Inflammatory macrophage treated with lipopolysaccharide for 4 hours (primary cell): ENCODE data around the gene ASB5.
"Not testable (repeated sequence)": the region's sequence is repeated elsewhere in the genome, so short reads cannot be mapped to it uniquely, and the experiment has no call there.

Source experiments
- DNase-seq: peaks from one replicate; pipeline ENCODE4 v3.0.0-alpha.2; 2020

Gene ASB5

DNA sequence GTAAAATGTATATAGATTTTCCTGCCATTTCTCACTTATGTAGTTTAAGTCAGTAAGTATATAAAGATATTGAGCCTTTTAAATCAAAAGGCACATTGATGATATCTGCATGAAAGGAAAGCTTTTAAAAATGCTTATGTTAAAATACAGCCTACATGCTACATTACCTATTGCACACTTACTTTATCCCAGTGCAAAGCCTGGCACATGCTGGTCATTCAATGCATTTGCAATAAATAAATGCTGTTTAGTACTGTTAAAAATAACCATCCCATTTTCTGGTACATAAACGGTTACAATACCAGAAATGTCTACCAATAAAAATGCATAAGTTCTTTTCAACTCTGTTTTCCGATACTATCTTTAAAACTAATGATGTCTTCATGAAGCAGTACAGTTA lies 51.5 kb downstream of the ASB5 start:
- DNase-seq = no peak

DNA sequence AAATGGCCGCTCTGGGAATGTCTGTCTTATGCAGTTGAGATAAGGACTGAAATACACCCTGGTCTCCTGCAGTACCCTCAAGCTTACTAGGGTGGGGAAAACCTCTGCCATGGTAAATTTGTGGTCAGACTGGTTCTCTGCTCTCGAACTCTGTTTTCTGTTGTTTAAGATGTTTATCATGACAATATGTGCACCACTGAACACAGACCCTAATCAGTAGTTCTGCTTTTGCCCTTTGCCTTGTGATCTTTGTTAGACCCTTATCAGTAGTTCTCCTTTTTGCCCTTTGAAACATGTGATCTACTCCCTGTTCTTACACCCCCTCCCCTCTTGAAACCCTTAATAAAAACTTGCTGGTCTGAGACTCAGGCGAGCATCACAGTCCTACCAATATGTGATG lies 56.7 kb downstream of the ASB5 start:
- not testable (repeated sequence) for DNase-seq

DNA sequence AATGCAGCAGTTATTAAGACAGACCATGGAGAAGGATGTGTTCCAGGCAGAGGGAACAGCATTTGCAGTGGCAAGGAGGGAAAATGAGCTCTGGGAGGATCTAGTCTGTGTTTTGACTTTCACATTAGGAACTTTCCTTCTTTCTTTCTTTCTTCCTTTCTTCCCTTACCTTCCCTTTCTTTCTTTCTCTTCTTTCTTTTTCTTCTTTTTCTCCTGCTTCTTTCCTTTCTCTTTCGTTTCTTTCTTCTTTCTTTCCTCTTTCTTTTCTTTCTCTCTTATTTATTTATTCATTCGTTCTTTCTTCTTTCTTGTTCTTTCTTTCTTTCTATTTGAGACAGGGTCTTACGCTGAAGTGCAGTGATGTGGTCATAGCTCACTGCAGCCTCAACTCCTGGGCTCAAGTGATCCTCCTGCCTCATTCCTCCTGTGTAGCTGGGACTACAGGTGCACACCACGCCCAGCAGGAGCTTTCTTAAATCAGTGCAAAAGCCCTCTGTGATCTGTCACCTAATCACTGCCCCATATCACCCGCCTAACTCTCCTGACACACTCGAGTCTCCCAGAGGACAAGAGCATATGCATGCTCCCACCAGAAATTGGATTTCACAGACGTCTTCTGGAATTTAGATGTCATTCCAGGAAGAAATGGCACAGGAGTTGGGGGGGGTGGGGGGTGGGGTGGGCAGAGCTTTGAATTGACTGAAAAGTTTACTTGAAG lies 58.3 kb downstream of the ASB5 start:
- no peak for DNase-seq

DNA sequence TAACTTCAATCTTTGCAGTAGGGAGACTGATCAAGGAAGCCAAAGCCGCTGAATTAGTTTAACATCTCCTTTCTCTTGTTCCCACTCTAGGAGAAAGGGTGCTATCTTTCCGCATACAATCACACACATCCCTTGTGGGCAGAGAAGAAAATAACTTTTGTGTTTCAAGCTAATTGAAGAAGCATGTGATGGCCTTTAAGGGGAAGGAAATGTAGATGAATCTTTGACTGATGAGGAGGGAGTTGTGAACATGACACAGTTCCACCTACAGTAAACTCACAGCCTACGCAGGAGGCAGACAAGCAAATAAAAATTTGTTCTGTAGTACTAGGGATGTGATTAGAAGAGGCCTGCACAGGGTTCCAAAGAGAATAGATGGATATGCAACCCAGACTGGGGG lies 58.9 kb downstream of the ASB5 start:
- DNase-seq = no peak

DNA sequence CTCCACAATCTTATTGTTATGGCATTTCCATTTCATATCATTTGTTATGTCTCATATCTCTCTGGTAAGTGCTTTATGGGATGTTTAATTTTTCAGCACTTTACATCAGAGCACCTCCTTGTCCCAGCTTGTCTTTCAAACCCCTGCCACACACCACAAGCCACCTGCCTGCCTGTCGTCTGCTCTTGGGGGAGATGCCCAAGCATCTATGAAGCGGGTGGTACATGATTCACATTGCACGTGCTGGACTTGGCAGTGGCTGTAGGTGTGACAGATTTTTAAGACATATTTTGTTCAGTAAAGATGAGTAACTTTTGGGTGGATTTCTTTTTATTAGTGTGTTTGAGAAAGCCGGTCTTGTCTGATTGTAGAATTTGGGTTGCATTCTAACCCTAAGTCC lies 59.5 kb downstream of the ASB5 start:
- no peak for DNase-seq

DNA sequence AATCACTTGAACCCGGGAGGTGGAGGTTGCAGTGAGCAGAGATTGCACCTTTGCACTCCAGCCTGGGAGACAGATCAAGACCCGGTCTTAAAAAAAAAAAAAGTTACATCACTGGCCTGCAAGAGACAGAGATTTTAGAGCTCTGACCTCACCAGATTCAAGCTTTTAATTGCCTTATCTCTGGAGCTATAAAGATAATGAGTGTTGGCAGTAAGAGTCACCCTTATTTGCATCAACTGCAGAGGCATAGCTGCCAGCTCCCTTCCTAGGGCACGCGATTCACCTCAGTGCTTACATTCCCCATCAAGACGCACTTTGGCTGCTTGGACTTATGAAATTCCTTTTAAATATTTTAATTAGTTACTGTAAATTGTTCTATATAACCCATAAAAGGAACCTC lies 61.2 kb downstream of the ASB5 start:
- DNase-seq = no peak

DNA sequence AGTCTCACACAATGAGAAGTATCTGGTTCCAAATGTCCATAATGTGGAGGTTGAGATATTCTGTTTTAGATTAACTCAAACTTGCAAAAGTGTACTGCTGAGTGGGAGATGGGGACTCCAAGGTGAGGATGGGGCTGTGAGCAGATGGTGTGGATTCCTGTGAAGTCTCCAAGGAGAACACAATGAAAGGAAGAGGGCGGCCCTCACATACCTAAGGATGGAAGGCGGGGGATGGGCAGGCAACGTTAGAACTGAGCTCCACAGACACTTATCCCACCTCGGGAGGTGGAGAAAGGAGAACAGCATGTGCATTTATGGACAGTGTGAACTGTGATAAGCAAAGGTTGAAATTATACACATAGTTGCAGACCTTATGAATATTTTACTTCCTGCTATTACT lies 63.7 kb downstream of the ASB5 start:
- DNase-seq = no peak

DNA sequence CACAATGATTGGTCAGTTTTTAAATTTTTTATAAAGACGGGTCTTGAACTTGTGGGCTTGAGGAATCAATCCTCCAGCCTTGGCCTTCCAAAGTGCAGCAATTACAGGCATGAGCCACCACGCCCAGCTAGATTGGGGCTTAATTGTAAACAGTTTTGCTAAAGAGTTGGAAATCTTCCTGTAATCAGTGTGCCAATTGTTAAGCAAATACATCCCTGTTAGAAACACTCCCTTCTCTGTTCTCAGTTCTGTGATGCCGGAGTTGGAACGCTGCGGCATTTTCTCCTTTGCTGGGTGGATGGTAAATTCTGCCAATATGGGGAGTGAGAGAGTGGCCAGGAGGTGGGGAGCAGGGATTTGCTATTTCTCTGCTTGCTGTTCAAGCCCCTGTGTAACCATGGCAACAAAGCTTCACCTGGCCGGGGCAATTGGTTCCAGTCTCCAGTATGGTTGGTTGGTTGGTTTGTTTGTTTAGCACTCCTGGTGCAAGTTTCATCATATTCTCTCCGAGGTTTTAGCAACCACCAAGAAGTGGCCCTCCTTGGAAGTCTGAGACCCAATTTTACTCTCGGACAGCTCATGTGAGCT lies 70.6 kb downstream of the ASB5 start:
- DNase-seq = no peak

DNA sequence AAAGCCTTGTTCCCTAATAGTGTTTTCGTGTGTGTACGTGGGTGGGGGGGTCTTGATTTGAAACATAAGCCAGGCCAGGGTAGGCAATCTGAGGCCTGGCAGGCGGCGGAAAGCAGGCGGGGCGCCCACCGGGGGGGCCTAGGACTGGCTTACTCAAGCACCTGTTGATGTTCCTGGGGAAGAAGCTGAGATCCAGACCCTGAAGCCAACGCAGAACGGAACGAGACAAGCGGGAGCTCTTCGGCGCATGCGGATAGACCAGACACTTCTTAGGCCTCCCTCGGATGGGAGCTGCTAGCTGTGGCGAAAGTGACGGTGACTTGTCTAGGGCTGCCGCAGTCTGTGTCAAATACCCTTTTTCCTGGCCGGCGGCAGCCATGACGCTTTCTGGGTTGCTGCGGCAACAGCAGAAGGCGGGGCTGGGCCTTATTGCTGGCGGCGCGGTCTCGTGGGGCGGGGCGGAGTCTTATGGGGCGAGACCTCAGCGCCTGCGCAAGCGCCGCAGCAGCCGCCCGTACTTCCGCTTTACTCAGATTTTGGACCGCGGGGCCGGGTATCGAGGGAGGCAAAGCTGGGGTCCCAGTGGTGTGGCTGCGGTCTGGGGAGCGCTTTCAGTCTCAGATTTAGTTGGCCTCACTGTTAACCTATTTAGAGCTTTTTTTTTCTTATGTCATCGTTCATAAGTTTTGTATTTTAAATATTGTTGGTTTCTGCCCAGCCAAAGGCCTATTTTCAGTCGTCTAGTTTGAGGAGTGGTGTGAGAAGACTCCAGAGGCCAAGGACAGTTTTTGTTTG lies 73.6 kb downstream of the ASB5 start, which contains the start of gene SPATA4:
TSS of gene SPATA4 (minus strand) at position 402 of the 795 bp plus-strand sequence. CDS start at position 379, 23 bp downstream.
- peak; percentile 95 for DNase-seq

DNA sequence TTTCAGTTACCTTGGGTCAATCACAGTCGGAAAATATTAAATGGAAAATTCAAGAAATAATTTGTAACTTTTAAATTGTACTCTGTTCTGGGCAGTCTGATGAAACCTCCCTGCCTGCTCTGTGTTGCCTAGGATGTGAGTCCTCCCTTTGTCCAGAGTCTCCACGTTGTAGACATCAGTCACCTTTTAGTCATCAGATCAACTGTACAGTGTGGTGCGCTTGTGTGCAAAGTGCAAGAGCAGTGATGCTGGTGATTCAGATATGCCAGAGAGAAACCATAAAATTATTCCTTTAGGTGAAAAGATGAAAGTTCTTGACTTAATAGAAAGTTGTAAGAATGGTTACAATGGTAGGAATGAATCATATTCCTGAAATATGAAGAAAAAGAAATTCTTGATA lies 75.1 kb downstream of the ASB5 start:
- no peak for DNase-seq

DNA sequence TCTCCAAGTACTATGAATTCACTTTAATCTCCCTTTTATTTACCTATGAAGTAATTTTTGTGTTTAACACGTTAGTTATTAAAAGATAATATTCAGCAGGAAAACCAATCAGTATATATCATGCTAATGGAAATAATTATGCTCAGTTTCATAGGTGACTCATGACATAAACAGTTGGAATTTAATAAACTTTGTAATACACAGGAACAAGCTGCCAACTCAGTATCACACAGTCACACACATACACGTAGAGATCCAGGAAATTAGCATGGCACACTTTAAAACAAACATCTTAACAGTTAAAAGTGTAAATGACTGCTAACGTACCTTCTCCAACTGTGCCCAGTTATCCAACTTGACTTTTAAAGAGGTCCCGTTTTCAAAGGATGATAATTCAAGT lies 75.9 kb downstream of the ASB5 start:
- DNase-seq = no peak

DNA sequence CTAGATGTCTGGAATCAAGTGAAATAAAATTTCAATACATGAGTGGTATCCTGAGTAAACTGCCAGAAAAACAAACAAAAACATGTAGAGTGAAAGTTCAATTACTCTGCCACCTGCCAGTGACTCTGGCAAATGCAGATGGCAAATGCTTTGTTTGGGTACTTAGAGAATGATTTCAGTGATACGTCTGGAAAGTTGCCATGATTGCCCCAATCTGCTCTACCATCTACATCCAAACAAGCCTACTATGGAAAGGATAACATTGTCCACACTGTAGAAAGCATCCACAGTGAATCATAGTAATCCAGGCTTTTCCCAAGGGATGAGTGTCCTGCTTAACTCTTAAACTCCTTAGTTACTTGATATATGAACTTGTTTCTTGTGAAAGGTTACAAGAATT lies 77.0 kb downstream of the ASB5 start:
- no peak for DNase-seq

DNA sequence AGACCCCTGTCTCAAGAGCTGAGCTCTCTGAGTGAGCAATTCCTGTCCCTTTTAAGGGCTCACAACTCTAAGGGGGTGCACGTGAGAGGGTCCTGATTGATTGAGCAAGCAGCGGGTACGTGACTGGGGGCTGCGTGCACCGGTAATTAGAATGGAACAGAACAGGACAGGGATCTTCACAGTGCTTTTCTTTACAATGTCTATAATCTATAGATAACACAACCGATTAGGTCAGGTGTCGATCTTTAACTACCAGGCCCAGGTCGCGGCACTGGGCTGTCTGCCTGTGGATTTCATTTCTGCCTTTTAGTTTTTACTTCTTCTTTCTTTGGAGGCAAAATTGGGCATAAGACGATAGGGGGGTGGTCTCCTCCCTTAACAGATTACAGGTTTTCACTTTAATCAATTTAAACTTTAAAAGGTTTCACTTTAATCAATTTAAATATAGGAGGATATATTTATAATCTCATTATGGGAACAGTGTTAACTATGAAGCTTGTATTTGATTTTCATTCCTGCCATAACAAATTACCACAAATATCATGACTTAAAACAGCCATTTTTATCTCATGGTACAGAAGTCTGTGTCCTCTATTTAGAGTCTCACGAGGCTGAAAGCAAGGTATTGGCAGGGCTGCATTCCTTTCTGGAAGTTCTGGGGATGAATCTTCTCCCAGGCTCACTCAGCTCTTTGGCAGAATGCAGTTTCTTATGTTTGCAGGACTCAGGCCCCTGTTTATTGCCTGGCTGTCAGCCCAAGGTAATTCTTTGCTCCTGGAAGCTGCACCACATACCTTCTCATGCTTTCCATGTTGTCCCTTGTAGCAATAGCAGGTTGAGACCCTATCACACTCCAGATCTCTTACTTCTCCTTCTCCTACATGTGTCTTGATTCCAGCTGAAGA lies 78.9 kb downstream of the ASB5 start:
- no peak for DNase-seq

DNA sequence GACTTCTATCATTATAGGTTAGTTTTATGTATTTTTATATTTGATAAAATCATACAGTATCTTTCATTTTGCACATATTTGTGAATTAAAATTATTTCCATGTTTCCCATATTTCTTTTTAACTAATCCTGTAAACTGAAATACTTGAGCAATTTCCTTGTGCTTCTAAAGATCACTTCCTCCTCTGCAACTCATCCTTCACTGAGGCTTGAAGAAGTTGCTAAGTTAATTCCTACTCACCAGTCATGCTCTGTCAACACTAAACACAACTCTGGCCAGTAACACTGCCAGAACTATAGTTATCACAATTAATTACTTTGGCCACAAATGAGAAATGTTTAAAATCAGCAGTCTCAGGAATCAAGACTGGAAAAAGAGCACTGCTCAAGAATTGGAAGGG lies 80.4 kb downstream of the ASB5 start:
- DNase-seq = peak; percentile 39

DNA sequence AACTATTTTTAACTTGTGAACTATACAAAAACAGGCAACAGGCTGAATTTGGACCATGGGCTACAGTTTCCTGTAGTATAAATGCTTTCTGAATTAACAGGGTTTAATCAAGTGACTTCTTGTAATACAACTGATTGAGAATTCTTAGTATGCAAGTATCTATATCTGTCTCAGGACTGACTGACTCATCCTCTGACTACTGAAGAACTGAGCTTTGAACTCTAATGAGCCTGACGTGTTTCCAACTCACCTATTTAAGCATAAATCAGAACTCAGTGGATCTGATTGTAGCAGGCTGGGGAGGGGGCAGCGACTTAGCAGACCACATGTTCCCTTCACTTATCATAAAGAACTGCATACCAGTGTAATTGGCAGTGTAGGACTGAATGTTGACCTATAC lies 81.4 kb downstream of the ASB5 start:
- no peak for DNase-seq

DNA sequence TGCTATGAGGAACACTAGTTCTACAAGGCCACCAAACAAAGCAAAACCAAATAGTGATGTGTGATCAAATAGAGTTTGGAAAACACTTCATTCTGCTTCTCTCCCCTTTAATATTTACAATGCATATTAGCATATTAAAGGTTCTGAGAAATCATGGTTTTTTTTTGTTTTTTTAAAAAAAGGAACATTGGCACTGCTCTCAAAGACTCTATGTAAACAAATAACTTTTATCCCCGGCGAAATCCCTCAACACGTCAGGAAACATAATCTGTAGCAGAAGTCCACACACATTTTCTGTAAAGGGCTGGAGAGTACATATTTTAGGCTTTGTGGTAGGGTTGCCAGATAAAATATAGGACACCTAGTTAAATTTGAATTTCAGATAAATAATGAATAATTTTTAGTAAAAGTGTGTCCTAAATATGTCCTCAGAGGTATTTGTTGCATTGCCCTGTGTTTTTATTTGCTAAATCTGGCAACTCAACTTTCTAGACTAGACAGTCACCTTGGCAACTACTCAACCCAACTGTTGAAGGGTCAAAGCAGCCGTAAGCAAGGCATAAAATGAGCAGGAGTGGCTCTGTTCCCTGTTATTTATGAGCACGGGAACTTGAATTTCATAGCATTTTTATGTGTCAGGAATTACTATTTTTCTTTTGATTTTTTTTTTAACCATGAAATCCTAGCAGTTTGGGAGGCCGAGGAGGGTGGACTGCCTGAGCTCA lies 82.2 kb downstream of the ASB5 start:
- DNase-seq = no peak

DNA sequence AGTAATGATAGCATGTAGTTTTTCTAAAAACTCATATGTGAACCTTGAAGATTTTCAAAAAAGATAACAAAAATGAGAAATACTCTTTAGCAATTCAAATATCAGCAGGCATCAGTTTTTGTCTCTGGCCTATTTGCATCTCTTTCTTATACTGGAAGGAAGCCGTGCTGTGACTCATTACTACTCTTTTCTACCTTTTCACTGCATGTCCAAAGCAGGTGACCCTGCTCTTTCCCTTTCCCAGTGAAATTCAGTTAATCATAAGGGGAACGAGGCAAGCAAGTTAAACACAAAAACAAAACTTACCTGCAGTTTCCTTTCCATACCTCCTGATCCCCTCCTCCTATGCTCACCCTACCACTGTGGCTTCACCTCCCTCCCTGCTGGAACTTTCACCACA lies 83.0 kb downstream of the ASB5 start:
- no peak for DNase-seq

DNA sequence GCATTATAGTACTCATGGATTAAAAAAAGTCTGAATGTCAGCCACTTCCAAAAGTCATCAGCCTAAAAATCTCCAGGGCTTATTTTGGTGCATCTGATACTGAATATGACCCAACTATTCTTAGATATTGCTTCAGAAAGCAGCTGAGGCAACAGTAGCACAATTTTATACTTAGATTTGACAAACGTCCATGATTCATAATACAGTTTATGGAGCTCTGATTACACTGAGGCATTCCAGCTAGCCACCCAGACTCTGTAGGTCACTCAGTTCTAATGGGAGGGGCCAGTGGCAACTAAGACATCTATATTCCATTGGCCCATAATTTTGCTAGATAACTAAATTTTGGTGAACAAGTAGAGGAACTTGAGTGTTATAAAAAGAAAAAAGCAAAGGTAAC lies 84.0 kb downstream of the ASB5 start:
- DNase-seq = no peak
